Measurements from ENCODE around the gene RPRD1B. TPM values are rescaled to one million over a fixed set of nuclear protein-coding genes. Genes with fewer than 3 reads are reported as not detected.

Gene RPRD1B
- total and polyA plus RNA-seq, 7 donors = 10.2 to 31.9 (median 27.2) TPM

DNA sequence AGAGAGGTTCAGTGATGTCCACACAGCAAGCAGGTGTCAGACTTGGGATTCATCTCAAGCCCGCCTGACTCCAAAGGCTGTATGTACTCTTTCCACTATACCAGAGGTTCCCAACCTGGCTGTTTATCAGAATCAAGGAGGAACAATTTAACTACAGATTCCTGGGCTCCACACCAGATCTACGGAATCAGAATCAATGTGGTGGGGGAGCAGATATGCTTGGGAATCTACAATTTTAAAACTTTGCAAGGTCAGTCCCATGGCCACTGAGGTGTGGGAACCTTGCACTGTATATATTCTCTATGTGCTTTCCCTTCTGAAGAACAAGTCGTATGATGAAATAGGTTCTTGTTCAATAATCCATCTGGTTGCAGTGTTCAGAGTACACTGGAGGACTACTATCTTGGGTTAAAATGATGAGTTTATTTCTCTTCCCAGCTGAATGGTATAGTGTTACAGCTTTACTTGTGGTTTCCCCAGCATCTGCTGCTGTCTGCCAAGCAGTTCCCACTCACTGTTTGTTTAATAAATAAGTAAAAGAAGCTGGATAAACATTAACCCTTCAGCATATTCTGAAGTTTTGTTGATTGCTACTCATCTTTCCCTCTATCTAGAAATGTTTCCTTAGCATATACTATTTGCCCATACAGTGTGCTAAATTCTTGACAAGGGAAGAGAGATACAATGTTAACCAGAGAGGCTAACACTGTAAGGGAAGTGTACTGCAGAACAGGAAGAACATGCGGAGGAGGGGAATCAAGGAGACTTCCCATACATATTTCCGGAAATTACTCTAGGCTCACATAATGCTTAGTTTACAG lies 10.2 kb upstream of the RPRD1B start:
- Histone ChIP-seq H3K4me3 (no peak overlapping the region), H3K36me3 (peaks cover 0 to 6% (median 2%) of the 10 kb centered on the region in 4 donors), H3K27me3 (no peaks in the 10 kb centered on the region), H3K9me3 (no peaks in the 10 kb centered on the region), H3K4me1 (peaks cover 0 to 13% (median 2%) of the 10 kb centered on the region in 4 donors), H3K27ac (no peak overlapping the region)
- TF ChIP-seq CTCF (IDR thresholded peaks at IDR 0.05) (no peak), POLR2A (IDR thresholded peaks at IDR 0.05) (no peak), EP300 (IDR thresholded peaks at IDR 0.05) (no peak), POLR2AphosphoS5 (IDR thresholded peaks at IDR 0.05) (no peak)
- DNase-seq = no peak
- WGBS, 2 donors = 72 to 77% methylated on average over 5 of the region's 5 CpGs
- intact Hi-C loops (cut with DNase I) = loop anchor here (2.0 kb wide), 1 partner anchor 17 kb away; no protein-coding TSS in a partner anchor

DNA sequence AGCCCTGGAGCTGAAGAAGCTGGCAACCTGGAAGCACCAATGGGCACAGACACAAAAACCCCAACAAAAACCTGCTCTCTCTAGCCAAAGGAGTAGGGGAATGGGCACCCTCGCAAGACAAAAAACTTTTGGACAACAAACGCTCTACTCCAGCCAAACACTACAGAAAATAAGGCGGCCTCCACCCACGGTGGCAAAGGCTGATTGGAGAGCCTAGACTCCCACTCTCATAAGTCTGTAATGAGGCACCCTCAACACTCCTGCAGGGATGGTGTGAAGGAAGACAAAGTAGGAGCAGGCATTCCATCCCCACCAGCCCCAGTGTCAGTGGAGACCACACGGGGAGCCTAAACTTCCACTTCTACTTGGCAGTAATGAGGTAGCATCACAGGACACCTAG lies 9.1 kb upstream of the RPRD1B start:
- WGBS, 2 donors = 74 to 89% methylated on average over 5 of the region's 5 CpGs
- H3K27ac ChIP-seq = no peak overlapping the region
- no peak for TF ChIP-seq POLR2AphosphoS5 (IDR thresholded peaks at IDR 0.05)
- TF ChIP-seq CTCF (IDR thresholded peaks at IDR 0.05) = no peak
- TF ChIP-seq EP300 (IDR thresholded peaks at IDR 0.05) = no peak
- TF ChIP-seq POLR2A (IDR thresholded peaks at IDR 0.05) = no peak
- DNase-seq = no peak
- H3K4me3 ChIP-seq = no peak overlapping the region
- no peaks in the 10 kb centered on the region for H3K27me3 ChIP-seq
- H3K4me1 ChIP-seq = peaks cover 0 to 13% (median 2%) of the 10 kb centered on the region in 4 donors
- intact Hi-C loops (cut with DNase I) = no loop called here
- H3K36me3 ChIP-seq = no peaks in the 10 kb centered on the region
- H3K9me3 ChIP-seq = no peaks in the 10 kb centered on the region

DNA sequence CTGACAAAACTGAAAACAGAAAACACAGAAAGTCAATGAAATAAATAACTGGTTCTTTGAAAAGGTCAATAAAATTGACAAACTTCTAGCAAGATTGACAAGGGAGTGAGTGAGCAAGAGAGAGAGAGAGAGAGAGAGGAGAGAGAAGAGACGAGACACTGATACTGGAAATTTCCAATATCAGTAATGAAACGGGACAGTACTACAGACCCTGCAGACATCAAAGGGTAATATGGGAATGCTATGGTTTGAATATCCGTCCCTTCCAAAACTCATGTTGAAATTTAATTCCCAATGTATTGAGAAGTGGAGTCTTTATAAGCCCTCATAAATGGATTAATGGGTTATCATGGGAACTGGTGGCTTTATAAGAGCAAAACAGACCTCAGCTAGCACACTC lies 4.1 kb upstream of the RPRD1B start:
- DNase-seq = no peak
- Histone ChIP-seq H3K4me1 (peaks cover 0 to 15% (median 12%) of the 10 kb centered on the region in 4 donors), H3K27ac (no peak overlapping the region), H3K4me3 (no peak overlapping the region), H3K9me3 (no peaks in the 10 kb centered on the region), H3K27me3 (no peaks in the 10 kb centered on the region), H3K36me3 (no peaks in the 10 kb centered on the region)
- TF ChIP-seq CTCF (IDR thresholded peaks at IDR 0.05) = no peak
- no peak for TF ChIP-seq EP300 (IDR thresholded peaks at IDR 0.05)
- TF ChIP-seq POLR2AphosphoS5 (IDR thresholded peaks at IDR 0.05) = no peak
- TF ChIP-seq POLR2A (IDR thresholded peaks at IDR 0.05) = no peak
- 93 to 97% methylated on average over 3 of the region's 3 CpGs for WGBS, 2 donors
- intact Hi-C loops (cut with DNase I) = no loop called here

GRCh38 chr20:38031957-38032356 lies 1.6 kb upstream of the RPRD1B start:
- H3K36me3 ChIP-seq = peaks cover 0 to 12% (median 0%) of the 10 kb centered on the region in 4 donors
- no peaks in the 10 kb centered on the region for H3K9me3 ChIP-seq
- intact Hi-C loops (cut with DNase I) = loop anchor here (5.0 kb wide), 1 partner anchor 340 kb away; the partner anchor contains the start of gene CTNNBL1
- no peaks in the 10 kb centered on the region for H3K27me3 ChIP-seq
- peaks cover 0 to 40% (median 37%) of the 10 kb centered on the region in 4 donors for H3K4me1 ChIP-seq
- DNase-seq = no peak
- WGBS, 2 donors = 91 to 96% methylated on average over 3 of the region's 3 CpGs
- TF ChIP-seq POLR2AphosphoS5 (IDR thresholded peaks at IDR 0.05) (no peak), EP300 (IDR thresholded peaks at IDR 0.05) (no peak), POLR2A (IDR thresholded peaks at IDR 0.05) (no peak)
- peak overlapping the region in 1 of 4 donors; percentile 86 for H3K4me3 ChIP-seq
- no peak overlapping the region for H3K27ac ChIP-seq

DNA sequence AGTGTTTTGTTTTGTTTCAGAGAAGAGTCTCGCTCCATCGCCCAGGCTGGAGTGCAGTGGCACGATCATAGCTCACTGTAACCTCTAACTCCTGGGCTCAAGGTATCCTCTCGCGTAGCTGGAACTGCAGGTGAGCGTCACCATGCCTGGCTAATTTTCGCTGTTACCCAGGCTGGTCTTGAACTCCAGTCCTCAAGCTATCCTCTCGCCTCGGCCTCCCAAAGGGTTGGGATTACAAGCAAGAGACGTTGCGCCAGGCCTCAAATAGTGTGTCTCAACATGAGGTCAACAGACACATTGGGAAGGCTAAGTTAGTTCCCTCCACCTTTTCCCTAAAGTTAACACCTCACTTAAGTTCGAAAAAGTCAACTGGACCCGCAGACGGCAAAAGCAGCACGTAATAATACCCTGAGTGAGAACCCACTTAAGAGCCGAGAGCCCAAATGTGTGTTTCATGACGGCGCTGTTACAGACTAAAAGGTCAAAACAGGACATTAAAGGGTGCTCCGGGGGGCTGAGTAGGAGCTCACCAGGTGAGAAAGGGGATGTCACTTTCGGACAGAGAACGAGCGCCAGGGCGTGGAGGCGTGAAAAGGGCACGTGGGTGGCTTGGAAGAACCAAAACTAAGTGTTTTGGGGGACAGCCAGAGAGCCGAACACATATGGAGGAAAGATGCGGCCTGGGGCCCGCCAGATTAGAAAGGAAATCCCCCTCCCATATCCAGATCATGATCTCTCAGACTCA lies 789 bp upstream of the RPRD1B start:
- no peaks in the 10 kb centered on the region for H3K9me3 ChIP-seq
- H3K4me3 ChIP-seq = peak overlapping the region; percentile 78 to 90 (median 84)
- H3K36me3 ChIP-seq = peaks cover 0 to 14% (median 0%) of the 10 kb centered on the region in 4 donors
- peaks cover 0 to 47% (median 43%) of the 10 kb centered on the region in 4 donors for H3K4me1 ChIP-seq
- intact Hi-C loops (cut with DNase I) = loop anchor here (5.0 kb wide), 1 partner anchor 340 kb away; the partner anchor contains the start of gene CTNNBL1
- H3K27me3 ChIP-seq = no peaks in the 10 kb centered on the region
- TF ChIP-seq POLR2AphosphoS5 (IDR thresholded peaks at IDR 0.05) (no peak), POLR2A (IDR thresholded peaks at IDR 0.05) (no peak), CTCF (IDR thresholded peaks at IDR 0.05) (no peak), EP300 (IDR thresholded peaks at IDR 0.05) (no peak)
- WGBS, 2 donors = 28% methylated on average over 28 of the region's 28 CpGs
- peak overlapping the region; percentile 93 to 96 (median 94) for H3K27ac ChIP-seq
- DNase-seq = no peak

Data from sigmoid colon (tissue), 7 donors.